GM18868 (cell line): ENCODE data around the gene TCEAL8.
"Not testable (repeated sequence)": the region's sequence is repeated elsewhere in the genome, so short reads cannot be mapped to it uniquely, and the experiment has no call there.

Experiments used
- ATAC-seq: cut with Tn5 transposase; IDR thresholded peaks from one replicate; pipeline ENCODE4 v1.9.1; 2021; ENCODE audit warnings: mild to moderate bottlenecking, moderate library complexity; ENCODE audit not compliant: unreplicated experiment

TCEAL8 gene, protein sequence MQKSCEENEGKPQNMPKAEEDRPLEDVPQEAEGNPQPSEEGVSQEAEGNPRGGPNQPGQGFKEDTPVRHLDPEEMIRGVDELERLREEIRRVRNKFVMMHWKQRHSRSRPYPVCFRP

DNA sequence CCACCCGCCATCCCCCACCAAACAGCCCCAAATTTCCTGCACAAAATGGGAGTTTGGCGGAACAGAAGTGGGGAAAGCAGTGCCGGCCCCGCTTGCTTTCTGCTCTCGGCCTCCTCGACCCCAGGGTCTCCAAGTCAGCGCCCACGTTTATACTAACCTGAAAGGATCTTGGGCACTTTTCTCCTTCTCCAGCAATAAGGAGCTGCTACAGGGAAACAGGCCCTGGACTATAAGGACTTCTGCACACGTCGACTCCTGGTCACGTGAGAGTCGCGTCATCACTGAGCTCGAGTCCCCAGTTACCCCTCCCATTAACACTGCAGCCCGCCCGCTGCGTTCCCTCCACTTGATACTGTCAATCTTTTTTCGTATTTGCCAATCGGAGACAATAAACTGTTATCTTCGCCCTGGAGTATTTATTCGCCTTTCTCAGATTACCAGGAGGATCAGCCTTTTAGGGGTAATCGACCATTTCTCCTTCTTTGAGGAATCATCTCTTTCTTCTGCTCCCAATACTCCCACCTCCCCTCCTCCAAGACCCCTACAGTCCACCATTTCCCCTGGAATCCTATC lies at the start of gene TCEAL8:
Gene TCEAL8, minus strand, starts transcription at position 235 of the 573 bp plus-strand sequence. CDS start 1,176 bp downstream, outside the sequence.
- peak; percentile 98 for ATAC-seq

DNA sequence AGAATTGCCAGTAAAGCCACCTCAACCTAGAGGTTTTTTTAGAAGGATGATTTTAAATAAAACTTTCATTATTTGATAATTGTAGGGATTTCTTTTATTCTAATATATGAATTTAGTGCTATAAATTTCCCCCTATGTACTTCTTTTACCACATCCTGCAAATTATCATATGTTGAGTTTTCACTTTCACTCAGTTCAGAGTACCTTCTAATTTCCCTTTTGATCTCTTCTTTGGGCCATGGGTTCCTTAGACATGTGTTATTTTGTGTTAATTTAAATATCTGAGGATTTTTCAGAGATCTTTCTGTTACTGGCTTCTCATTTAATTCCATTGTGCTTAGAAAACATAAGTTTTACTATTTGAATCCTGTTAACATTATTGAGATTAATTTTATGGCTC lies 49.8 kb upstream of the TCEAL8 start:
- ATAC-seq: no peak

DNA sequence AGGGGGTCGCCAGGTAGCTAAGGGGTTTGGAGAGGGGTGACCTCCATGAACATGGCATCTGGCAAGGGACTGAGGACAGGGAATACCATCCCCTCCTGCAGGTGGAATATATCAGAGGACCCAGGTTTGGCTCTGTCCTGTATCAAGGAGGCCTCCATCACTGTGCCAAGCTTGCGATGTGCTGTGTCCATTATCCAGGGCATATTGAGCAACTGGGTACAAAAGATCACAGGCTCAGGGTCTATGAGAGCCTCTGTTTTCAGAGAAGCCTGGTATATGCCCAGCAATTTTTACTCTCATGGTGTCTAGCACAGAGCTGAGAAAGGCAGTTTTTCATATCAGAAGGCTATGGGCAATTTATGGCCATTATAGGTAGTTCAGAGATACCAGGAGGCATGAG lies 38.2 kb upstream of the TCEAL8 start:
- no peak for ATAC-seq

DNA sequence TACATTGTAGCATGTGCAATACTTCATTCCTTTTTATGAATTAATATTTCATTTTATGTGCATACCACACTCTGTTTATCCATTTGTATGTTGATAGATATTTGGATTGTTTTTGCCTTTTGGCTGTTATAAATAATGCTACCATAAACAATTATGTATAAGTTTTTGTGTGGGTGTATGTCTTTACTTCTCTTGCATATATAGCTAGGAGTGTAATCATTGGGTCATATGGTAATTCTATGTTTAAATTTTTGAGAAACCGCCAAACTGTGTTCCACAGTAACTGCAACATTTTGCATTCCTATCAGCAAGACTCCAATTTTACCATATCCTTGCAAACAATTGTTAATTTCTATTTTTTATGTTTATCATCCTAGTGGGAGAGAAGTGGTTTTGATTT lies 24.7 kb upstream of the TCEAL8 start:
- ATAC-seq: no peak

DNA sequence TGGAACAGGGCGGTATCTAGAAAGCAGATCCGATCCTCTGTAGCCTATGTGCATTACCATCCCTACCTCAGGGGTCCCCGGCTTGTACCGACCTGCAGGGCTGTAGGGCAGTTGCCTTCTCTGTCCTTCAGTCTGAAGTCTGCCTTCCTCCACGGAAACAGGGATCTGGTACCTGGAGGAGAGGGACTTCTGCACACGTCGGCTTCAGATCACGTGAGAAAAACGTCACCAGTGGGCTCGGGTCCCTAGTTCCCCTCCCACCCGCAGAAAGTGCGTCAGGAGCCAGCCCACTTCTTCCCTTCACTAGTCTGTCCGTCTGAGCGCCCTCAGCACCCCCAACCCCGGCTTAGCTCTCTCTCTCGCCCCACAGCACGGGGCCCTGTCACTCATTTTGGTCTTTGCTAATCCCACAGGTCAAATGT lies 21.6 kb upstream of the TCEAL8 start, which contains the start of gene TCEAL5:
Gene TCEAL5, minus strand, starts transcription at position 170 of the 422 bp plus-strand sequence. CDS start 2,187 bp downstream, outside the sequence.
- no peak for ATAC-seq

DNA sequence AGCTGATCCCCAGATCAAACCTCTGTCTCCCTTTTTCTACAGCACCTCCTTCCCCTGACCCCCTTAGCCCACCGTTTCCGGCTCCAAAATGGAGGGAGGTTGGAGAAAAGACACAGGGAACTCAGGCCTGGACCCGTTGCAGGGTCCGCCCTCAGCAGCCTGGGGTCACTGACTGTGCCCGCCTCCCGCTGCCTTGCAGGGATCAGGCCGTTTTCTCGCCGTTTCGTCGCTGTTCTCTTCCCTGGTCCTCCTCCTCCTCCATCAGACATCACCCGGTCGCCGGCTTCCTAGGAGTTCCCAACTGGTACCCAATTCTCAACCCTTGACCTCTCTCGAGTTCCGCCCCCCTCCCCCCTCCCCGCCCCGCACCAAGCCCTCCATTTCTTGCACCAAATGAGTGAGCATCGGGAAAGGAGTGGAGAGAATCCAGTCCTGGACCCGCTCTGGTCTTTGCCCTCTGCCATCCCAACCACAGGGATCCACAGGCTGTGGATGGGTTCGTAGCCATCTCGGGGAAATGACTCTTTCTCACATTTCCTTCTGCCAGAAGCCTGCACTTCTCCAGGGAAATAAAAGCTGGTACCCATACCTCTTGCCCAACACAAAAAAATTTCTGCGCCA lies 21.1 kb upstream of the TCEAL8 start:
- no peak for ATAC-seq

DNA sequence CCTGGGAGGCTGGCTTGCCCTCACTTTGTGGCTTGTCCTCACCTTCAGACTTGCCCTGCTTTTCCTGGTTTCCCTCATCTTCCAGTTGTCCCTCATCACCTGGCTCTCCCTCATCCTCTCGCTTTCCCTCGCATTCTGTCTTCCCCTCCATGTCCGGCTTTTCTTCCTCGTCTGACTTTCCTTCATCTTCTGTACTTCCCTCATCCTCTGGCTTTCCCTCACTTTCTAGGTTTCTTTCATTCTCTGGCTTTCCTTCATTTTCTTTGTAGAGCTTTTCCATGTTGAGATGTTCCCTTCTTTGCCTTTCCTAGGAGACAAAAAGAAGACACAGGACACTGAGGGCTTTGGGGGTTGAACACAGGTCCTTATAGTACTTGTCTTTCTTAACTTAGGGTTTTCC lies 19.3 kb upstream of the TCEAL8 start:
- no peak for ATAC-seq

DNA sequence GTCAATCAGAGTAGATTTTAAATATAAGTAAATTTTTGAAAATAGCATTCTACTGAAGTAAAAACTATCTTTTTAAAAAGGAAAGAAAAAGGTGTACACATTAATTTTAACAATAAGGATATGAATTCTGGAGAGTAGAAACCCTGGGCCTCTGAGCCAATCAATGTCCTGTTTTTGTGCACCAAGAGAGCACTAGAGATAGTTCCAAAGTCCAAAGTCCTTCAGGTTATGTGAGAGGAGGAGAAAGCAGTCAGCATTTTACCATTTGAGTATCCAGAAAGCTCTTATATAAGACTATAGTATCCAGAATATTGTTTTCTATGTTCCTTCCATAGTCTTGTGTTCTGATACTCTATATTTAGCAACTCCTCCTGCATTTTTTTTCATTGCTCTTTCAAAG lies 3.3 kb upstream of the TCEAL8 start:
- ATAC-seq: no peak

DNA sequence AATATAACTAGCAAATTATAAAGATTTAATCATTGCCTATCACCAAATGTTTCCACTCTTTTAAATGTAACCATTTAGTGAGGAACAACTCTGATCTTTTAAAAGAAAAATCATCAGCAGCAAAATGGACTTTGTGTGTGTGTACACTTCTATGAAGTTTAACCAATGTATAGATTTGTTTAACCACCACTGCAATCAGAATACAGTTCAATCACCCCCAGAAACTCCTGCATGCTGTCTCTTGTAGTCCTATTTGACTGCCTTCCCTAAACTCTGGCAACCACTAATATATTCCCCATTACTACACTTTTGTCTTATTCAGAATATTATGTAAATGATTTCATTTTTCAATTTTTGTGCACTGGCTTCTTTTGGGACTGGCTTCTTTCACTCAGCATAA lies 1.7 kb upstream of the TCEAL8 start:
- no peak for ATAC-seq

DNA sequence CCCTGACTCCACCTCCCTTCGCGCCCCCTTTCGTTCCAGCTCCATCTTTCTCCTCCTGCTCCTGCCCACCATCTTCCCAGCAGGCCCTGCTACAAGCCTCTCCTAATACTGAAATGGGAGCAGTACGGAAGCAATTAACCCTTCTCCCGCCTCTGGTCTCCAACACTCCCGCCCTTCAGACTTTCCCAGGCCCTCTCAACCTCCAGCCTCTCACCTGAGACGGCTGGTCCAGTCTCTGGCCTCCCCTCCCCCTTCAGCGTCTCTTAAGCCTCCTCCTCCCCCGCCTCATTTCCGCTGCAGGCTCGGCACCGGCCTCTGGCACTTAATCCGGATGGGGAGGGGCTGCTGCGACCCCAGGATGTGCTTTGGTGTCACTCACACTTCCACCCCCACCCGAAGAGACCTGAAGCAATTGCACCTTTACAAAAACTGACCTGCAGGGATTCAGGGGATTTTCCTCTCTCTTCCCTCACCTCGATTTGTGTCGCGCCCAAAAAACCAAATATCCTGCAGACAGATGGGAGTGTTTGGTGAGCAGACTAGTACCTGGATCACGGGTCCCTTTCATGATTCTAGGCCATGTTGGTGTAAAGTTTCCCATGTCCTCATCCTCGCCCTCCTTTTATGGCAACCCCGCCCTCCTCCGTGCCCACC lies 657 bp downstream of the TCEAL8 start:
- ATAC-seq: peak; percentile 57

DNA sequence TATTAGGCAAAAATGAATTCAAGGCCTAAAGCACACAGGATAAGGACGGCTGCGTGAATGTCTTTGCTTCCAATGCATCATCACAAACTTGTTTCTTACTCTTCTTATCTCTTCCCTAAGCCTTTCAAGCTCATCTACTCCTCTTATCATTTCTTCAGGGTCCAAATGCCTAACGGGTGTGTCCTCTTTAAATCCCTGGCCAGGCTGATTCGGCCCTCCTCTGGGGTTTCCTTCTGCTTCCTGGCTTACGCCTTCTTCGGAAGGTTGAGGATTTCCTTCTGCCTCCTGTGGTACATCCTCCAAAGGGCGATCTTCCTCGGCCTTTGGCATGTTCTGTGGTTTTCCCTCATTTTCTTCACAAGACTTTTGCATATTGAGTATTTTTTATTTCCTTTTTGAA lies 1.3 kb downstream of the TCEAL8 start:
- ATAC-seq: no peak

DNA sequence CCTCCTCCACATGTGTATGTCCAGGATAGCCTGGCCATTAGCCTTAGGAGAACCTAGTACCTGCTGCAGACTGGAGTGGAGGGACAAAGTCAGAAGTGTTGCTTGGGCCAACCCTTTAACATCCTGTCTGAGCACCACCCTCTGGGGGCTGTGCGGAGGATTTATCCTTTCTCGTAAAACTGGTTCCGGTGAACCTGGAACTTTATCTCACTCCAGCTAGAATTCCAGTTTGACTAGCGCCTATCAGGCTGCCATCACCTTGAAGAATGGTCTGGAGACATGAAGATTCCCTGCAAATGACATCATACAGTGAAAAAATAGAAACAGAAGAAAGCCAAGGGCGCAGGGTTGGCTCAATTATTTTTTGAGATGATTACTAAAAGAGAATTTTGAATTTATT lies 4.0 kb downstream of the TCEAL8 start:
- no peak for ATAC-seq

DNA sequence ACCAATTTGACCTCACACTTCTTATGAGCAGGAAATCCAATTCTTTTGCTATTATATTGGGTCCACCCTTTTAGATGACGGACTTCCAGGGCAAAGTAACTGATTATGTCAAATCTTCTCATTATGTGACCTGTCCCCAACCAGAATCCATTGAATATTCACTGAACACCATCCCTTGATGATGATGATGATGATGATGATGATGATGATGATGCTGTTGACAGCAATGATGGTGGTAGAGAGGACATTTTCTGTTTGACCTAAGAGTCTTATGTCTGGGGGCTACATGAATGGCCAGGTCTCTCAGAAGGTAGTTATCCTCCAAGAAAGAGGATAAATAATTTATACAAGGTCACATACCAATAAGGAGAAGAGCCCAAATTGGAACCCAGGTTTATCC lies 5.2 kb downstream of the TCEAL8 start:
- ATAC-seq: no peak

DNA sequence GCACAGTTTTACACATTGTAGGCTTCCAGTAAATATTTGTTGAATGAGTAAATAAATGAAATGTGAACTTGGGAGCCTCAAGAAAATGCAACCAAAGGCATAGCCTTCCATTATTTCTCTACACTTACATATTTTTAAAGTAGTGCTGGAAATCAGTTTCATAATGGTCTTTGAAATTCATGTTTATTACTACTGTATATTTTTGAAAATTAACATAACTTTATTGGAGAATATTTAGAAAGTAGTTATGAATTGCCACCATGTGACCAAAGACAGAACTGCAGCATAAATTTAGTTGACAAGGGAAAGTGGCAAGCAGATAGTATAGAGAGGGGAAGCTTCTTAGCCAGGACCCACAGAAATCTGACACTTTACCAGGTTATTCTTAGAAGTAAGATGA lies 6.4 kb downstream of the TCEAL8 start:
- no peak for ATAC-seq

DNA sequence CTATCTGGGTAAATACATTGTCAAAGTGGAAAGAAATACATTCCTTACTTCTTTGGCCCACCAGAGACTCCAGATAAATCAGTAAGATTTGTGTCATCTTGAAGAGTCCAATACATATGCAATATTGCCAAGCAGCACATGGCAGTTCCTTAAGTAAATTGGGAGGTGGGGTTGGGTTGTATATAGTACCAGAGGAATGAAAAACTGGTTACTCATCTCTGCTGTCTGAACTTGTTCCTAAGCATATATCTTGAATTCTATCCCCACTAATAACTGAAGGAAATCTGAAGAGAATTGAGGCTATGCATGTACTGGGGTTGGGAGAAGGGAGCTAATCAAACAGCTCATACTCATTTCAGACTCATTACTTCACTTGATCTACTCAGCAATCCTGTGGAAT lies 14.8 kb downstream of the TCEAL8 start:
- no peak for ATAC-seq

DNA sequence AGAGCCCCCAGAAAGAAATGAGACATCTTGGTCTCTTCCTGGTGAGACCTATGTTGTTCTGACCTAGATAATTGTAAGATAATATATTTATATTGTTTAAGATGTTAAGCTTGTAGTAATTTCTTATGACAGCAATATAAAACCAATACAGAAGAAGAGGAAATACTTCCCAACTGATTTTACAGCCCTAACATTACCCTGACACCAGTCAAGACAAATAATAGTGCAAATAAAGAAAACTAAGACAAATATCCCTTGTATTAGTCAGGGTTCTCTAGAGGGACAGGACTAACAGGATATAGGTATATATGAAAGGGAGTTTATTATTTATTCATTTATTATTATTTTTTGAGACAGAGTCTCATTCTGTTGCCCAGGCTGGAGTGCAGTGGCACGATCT lies 18.7 kb downstream of the TCEAL8 start:
- no peak for ATAC-seq

DNA sequence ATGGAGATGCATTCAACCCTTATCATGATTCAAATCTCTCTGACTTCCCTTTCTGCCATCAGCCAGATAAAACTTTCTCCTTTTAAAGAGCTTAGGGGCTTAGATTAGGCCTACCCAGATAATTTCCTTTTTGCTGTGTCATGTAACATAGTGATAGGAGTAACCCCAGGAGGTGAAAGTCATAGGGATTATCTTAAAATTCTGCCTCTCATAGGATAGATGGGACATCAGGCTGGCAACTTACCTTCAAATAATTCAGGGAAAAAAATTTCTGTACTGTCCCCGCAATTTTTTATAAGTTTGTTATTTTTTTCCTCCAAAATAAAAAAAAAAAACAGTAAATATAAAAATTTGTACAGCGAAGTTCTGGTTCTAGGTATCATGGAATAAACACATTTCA lies 19.3 kb downstream of the TCEAL8 start:
- not testable (repeated sequence) for ATAC-seq

DNA sequence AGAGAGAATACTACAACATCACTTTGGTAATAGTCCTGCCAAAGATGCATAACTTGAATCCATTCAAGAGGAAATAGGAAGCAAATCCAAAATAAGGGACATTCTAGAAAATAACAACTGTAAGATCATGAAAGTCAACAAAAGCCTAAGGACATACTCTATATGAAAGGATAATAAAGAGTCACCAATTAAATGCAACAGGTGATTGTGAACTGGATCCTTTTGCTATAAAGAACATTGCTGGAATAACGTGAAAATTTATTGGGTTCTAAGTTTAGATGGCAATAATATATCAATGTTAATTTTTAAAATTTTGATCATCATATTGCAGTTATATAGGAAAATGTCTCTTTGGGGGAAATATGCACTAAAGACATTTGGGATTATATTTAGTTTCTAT lies 20.1 kb downstream of the TCEAL8 start:
- no peak for ATAC-seq

DNA sequence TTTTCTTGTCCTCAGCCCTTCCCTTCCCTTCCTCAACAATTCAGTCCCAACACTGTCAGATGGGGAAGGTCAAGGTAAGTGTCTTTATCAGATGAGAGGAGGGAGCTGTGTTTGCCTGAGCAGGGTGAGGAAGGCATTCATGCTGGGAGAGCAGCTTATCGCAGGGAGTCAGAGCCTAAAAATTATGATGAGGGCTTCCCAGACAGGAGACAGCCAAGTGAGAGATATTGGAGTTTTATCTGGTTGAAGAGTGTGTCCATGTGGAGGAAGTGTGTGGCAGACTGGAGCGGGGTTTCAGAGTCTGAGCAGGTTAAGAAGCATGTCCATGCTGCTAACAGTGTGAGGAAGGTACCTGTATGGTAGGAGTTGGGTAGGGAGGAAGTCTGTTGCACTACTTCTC lies 21.7 kb downstream of the TCEAL8 start:
- ATAC-seq: no peak

DNA sequence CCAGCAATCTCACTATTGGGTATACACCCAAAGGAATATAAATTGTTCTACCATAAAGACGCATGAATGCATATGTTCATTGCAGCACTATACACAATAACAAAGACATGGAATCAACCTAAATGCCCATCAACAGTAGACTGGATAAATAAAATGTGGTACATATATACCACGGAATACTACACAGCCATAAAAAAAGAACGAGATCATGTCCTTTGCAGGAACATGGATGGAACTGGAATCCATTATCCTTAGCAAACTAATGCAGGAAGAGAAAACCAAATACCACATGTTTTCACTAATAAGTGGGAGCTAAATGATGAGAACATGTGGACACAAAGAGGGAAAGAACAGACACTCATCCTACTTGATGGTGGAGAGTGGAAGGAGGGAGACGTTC lies 29.0 kb downstream of the TCEAL8 start:
- not testable (repeated sequence) for ATAC-seq

DNA sequence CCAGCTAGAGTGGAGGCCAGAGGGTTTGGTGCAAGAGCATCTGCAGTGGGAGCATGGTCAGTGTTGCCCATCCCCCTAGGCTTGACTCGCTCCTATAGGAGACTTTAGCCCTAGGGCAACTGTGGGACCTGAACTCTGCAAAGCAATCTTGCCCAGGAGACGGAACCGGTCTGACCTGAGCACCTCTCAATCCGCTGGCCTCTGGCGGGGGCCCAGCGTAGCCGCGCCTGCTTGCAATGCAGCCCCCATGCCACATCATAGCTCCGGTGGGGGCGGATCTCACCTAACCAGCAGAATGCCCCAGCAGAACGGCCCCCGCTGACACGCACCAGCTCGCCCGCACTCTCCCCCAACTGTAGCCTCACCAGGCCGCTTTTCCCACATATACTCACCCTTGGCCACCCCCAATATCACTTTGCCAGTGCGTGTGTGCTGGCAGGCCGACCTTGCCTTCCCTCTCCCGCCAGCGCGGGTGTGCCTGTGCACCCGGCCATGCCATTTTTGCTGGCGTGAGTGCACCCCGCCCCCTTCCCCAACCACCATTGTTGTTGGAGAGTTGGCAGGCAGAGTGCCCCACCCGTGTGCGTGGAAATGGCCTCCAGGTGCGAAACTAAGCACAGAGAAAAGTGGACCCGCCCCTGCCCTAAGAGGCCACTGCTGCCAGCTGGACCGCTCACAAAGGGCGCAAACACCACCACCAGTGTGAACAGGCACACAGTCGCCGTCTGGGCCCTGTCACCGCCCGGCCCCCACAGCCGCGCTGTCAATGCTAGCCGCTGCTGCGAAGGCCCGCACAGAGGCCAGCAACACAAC lies 34.2 kb downstream of the TCEAL8 start:
- ATAC-seq: no peak
